Activated T-cell treated with anti-CD3 and anti-CD28 coated beads, Interleukin-2, amount 50 U/mL, for 1 hour (primary cell): ENCODE results near the gene PCCA.
"Not testable (repeated sequence)": the region's sequence is repeated elsewhere in the genome, so short reads cannot be mapped to it uniquely, and the experiment has no call there.

ENCODE experiments used
- DNase-seq: peaks from one replicate; pipeline ENCODE4 v3.0.0-alpha.2; 2020

Gene PCCA

GRCh38 chr13:100197591-100198365 is 108.9 kb downstream of the PCCA start:
- no peak for DNase-seq

- DNase-seq = no peak
These were observed 114.9 kb downstream of the PCCA start for GRCh38 chr13:100203696-100204367.

- DNase-seq = no peak
These were observed 119.1 kb downstream of the PCCA start for GRCh38 chr13:100208002-100208401.

DNA sequence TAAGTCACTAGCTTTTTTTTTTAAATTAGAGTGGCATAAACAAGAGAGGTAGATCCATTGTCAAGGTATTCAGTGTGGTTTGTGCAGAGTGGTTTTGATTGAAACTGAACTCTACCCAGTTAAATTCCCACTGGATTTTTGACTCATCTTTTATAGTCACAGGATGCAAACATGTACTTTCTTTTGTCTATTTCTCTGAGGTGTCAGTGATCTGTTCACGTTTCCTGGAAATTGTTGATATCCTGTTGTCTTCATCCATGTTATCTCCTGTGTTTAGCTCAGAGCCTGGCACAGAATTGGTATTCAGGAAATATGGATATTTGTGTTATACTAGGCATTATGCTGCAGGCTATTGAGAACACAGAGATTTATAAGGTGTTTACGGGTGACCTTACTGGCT is 119.7 kb downstream of the PCCA start:
- no peak for DNase-seq

- no peak for DNase-seq
These were observed 121.2 kb downstream of the PCCA start for GRCh38 chr13:100209857-100210825.

GRCh38 chr13:100211016-100211710 is 122.3 kb downstream of the PCCA start:
- DNase-seq = no peak

DNA sequence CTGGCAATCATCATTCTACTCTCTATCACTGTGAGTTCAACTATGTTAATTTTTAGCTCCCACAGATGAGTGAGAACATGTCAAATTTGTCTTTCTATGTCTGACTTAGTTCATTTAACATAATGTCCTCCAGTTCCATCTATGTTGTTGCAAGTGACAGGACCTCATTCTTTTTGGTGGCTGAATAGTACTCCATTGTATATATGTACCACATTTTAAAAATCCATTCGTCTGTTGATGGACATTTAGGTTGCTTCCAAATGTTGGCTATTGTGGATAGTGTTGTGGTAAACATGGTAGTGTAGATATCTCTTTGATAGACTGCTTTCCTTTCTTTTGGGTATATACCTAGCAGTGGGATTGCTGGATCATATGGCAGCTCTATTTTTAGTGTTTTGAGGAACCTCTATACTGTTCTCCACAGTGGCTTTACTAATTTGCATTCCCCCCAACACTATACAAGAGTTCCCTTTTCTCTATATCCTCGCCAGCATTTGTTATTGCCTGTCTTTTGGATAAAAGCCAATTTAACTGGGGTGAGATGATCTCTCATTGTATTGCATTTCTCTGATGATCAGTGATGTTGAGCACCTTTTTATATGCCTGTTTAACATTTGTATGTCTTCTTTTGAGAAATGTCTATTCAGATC is 124.1 kb downstream of the PCCA start:
- DNase-seq = no peak

- no peak for DNase-seq
These were observed 124.7 kb downstream of the PCCA start for GRCh38 chr13:100213576-100213975.

DNA sequence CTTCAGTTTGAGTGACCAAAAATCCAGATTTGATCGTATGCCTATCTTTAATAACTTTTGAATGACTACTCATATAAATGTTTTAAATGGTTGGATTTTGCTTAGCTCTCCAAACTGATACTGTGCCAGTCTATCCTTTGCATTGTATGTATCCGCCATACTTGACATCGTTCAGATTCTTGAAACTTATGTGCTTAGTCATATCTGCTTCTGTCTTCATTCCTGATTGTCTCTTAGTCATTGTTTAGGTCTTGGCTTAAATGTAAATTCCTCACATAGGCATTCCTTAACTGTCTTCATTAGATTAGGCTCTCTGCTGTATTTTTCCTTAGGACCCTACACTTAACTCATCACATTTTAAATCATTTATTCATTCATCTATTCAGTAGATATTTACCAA is 126.0 kb downstream of the PCCA start:
- no peak for DNase-seq

- DNase-seq = no peak
These were observed 132.3 kb downstream of the PCCA start for GRCh38 chr13:100221166-100221565.

DNA sequence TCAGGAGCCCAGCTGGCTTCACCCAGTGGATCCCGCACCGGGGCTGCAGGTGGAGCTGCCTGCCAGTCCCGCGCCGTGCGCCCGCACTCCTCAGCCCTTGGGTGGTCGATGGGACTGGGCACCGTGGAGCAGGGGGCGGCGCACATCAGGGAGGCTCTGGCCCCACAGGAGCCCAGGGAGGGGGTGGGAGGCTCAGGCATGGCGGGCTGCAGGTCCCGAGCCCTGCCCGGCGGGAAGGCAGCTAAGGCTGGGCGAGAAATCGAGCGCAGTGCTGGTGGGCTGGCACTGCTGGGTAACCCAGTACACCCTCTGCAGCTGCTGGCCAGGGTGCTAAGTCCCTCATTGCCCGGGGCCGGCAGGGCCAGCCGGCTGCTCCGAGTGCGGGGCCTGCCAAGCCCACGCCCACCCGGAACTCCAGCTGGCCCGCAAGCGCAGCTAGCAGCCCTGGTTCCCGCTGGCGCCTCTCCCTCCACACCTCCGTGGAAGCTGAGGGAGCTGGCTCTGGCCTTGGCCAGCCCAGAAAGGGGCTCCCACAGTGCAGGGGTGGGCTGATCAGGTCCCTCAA is 135.2 kb downstream of the PCCA start:
- not testable (repeated sequence) for DNase-seq

- DNase-seq = no peak
These were observed 140.7 kb downstream of the PCCA start for GRCh38 chr13:100229603-100230002.

DNA sequence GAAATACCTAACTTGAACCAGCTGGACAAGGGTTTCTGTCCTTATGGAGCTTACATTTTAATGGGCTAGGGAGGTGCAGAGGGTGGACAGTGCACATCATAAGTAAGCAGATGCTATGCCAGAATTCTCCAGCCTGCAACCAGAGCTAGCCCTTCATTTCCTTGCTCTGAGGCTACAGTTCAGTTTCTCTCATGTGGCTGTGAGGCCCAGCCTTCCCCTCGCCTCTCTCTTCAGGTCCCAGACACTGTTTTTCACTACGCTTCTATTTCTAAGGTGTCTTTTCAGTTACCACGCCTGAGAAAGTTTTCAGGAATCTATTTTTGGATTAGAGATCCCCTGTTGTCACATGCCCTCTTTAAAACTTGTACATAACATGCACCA is 141.9 kb downstream of the PCCA start:
- no peak for DNase-seq

DNA sequence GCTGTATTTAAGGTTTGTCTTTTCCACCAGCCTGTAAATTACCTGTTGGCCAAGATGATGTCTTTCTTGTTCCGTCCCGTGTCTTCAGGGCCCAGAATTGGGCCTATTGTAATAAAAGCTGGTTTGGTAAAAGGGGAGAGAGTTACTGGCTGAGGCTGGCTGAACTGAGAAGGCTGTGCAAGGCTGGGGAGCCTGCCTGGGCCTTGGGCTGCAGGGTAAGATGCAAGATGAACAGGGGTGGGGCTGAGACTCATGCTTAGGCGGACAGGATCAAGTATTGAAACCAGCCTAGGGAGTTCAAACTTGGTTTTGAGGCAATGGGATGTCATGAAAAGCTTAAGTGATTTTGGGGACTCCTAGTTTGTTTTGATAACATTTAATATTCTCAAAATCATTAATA is 142.3 kb downstream of the PCCA start:
- DNase-seq = no peak

DNA sequence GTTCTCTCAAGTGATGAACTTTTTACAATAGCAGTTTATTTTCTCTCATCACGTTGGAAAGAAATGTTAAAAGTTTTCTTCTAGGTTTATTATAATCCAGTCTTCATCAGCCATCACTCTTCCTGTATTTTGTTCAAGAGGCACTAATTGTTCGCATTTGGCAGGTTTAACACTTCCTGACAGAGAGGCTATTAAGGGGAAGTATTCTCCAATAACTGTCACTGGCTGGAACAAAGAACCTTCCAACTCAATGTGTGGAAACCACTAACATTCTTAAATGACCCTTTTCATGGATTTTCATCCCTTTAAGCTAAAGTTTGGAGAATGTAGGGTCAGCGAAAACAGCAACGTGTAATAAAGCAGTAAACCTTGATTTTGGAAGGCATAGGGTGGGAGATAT is 145.1 kb downstream of the PCCA start:
- no peak for DNase-seq

- DNase-seq = no peak
These were observed 145.7 kb downstream of the PCCA start for GRCh38 chr13:100234524-100235136.

DNA sequence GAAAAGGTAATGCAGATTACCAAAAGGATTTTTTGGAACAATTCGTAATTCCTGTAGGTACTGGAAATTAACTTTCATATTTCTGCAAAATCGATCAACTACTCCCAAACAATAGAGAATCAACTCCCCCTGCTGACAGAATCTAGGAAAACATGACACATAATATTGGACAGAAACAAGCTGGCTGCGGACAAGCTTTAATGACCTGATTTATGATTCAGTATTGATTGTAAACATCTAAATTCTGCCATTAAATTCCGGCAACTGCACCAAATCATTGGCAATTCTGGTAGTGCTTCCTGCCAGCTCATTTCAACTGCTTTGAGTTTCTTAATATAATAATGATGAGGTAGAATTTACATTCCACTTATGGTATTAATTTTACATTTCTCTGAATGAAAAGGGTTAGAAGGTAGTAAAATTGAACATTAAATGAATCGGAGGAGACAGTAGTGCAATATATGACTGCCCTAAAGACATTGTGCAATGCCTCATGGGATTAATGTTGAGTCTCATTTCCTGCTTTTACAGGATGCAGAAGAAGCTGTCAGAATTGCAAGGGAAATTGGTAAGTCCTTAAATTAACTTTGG is 146.5 kb downstream of the PCCA start:
- DNase-seq = no peak

GRCh38 chr13:100240109-100240779 is 151.4 kb downstream of the PCCA start:
- no peak for DNase-seq

DNA sequence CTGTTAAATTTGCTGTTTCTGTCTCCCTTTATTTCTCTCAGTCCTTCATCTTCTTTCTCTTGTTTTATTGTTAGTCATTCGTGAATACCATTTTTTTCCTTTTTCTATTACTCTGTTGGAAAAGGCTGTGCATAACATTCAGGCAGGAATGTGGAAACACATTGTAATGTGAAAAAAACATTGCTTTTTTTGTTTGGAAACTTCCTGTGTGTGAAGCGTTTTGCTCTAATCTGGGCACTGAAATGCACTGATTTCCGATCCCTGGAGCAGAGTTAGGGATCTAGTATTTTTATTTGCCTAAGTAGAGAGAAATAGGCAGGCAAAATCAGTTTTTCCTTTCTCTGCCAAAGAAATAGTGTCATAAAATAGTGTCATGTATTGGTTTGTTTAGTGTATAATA is 155.5 kb downstream of the PCCA start:
- DNase-seq = no peak

- DNase-seq = no peak
These were observed 156.2 kb downstream of the PCCA start for GRCh38 chr13:100245104-100245503.
